Frontal cortex (tissue), 4 donors: Measurements from ENCODE around the gene KIFBP. TPM values are rescaled to one million over a fixed set of nuclear protein-coding genes. Genes with fewer than 3 reads are reported as not detected.
"Not testable (repeated sequence)": the region's sequence is repeated elsewhere in the genome, so short reads cannot be mapped to it uniquely, and the experiment has no call there.

ENCODE experiments used
- DNase-seq, 2 donors: peaks; one replicate each; pipeline ENCODE4 v3.0.0; 2012; ENCODE audit warnings: low spot score in 2 of 2
- FAIRE-seq: peaks from 2 replicates; lab custom pipeline; 2012; peaks lifted over from hg19 to GRCh38; lab: Jason Lieb, UNC
- total RNA-seq: library from RNA; depleted of rRNA; stranded (reverse); fragments of >200 nt; gene quantifications from one replicate; pipeline ENCODE4 v1.2.3, GENCODE V29; 2014
- donor health status: control.
- donor health status: control.
- donor health status: control.

Gene KIFBP, protein sequence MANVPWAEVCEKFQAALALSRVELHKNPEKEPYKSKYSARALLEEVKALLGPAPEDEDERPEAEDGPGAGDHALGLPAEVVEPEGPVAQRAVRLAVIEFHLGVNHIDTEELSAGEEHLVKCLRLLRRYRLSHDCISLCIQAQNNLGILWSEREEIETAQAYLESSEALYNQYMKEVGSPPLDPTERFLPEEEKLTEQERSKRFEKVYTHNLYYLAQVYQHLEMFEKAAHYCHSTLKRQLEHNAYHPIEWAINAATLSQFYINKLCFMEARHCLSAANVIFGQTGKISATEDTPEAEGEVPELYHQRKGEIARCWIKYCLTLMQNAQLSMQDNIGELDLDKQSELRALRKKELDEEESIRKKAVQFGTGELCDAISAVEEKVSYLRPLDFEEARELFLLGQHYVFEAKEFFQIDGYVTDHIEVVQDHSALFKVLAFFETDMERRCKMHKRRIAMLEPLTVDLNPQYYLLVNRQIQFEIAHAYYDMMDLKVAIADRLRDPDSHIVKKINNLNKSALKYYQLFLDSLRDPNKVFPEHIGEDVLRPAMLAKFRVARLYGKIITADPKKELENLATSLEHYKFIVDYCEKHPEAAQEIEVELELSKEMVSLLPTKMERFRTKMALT
- total RNA-seq, result 32.2 TPM

DNA sequence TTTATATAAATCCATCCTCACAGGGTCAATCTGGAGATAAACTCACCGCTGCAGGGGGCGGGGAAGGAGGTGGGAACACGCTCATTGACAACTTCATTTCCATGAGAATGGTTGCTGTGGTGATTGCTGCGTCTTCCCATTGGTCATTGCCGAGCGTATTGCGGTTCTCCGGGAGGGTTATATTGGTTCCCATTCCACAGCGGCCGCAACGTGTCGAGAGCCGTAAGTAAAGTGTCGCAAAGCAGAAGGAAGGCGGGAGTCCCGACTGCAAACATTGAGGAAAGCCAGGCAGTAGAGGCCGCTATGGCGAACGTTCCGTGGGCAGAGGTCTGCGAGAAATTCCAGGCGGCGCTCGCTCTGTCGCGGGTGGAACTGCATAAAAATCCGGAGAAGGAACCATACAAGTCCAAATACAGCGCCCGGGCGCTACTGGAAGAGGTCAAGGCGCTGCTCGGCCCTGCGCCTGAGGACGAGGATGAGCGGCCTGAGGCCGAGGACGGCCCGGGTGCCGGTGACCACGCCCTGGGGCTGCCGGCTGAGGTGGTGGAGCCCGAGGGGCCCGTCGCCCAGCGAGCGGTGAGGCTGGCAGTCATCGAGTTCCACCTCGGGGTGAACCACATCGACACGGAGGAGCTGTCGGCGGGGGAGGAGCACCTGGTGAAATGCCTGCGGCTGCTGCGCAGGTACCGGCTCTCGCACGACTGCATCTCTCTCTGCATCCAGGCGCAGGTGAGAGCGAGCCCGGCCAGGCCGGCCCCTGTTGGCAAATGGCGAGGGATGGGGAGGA lies at the start of gene KIFBP:
Gene KIFBP, plus strand, starts transcription at position 274 of the 787 bp plus-strand sequence. Its CDS starts 30 bp downstream, at position 304.
- peak; percentile 83 for FAIRE-seq
- peak; percentile 88 to 94 for DNase-seq

DNA sequence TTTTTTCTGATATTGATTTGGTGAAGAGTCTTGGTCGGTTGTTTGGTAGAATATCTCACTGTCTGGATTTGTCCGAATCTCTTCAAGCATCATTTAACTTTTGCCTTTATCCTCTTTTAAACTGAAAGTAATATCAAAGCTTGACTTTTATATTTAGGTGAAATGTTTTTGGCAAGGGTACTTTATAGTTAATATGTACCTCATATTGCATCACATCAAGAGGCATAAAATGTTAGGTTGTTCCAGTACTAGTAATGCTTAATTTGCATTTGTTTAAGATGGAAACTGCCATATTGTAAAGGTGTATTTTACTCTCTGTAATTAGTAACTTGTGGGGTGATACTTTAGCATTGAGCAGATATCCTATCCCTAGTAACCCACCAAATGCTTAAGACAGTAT lies 49.7 kb upstream of the KIFBP start:
- no peak for DNase-seq
- no peak for FAIRE-seq

DNA sequence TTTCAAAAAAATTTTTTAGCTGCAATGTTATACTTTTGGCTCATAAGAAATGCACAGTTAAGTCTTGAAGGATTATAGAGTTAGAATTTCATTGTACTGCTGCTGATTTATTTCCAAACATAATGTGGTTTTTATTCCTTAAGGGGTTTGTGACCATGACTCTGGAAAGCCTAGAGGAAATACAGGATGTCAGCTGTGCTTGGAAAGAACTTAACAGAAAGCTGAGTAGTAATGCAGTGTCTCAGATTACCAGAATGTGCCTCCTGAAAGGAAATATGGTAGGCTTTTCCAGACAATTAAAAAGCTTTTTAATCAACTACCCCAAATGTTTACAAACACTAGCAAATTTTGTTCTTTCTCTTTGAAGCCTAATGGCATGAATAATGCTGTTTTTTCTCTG lies 47.7 kb upstream of the KIFBP start:
- DNase-seq, FAIRE-seq: not testable (repeated sequence)

DNA sequence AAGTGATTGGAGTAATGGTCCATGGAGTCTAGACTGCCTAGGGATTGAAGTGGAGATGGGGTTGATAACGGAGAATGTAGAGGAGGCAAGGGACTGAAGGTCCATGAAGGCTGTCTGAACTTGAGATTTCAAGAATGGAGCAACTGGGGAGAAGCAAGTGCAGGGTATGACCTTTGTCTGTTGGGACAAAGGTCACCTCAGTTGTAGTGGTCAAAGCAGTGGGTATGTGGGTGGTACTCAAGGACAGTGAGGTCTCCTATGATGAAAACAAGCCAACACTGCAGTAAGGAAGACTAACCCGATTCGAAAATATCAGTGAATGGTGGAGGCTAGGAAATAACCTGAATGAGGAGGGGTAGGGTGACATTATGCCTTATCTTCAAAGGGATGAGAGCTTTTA lies 38.0 kb upstream of the KIFBP start:
- FAIRE-seq, result no peak
- no peak for DNase-seq

DNA sequence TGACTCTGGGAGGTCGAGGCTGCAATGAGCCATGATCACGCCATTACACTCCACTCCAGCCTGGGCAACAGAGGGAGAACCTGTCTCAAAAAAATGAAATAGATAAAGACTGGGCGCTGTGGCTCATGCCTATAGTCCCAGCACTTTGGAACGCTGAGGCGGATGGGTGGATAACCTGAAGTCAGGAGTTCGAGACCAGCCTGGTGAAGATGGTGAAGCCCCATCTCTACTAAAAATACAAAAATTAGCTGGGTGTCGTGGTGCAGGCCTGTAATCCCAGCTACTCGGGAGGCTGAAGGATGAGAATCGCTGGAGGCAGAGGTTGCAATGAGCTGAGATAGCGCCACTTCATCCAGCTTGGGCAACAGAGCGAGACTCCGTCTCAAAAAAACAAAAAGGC lies 33.7 kb upstream of the KIFBP start:
- FAIRE-seq (no peak), DNase-seq (no peak)

DNA sequence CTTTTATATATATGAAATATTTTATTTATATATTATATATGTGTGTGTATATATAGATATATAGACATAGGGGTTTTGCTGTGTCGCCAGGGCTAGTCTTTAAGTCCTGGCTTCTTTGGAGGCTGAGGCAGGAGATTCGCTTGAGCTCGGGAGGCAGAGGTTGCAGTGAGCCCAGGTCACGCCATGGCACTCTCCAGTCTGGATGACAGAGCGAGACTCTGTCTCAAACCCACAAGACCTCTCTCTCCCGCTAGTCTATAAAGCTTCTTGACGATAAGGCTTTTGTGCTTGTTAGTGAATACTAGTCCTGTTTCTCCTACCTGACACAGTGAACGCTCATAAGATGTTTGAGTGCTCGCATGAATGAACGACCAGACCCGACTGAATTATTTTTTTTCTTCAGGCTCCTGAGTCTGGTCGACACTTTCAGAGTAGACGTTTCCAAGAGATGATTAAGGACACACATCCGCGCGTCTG lies 33.2 kb upstream of the KIFBP start:
- DNase-seq, result no peak

DNA sequence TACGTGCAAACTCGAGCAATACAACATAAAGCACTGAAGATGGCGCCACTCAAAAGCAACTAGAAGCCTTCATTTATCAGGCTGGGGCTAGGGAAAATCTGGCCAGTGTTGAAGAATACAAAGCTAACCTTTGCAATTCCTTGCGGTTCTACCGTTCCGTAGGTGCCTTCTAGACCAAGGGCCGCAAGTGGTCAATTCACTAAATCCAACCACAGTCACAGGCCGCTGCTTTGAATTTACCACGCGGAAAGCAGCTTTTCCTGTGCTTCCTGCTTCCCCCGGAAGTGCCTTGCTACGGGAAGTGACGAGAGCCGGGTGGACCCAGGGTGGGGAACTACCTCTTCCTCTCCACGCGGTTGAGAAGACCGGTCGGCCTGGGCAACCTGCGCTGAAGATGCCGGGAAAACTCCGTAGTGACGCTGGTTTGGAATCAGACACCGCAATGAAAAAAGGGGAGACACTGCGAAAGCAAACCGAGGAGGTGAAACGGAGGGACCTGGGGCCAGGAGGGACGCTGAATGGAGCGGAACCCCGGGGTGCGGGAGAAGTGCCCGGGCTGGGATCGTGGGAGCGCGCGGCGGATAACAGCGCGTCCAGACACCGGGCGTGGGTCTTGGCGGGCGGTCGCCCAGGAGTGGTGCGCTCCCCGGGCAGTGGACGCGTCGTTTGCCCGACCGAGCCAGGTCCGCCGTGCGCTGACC lies 32.6 kb upstream of the KIFBP start, which contains the start of gene DDX21:
Gene DDX21, plus strand, starts transcription at position 339 of the 701 bp plus-strand sequence. Its CDS starts 56 bp downstream, at position 395.
- FAIRE-seq (no peak), DNase-seq (peak; percentile 90 to 93)

More for the DNA sequence above, 33.2 kb upstream of the KIFBP start:
- FAIRE-seq, result no peak

DNA sequence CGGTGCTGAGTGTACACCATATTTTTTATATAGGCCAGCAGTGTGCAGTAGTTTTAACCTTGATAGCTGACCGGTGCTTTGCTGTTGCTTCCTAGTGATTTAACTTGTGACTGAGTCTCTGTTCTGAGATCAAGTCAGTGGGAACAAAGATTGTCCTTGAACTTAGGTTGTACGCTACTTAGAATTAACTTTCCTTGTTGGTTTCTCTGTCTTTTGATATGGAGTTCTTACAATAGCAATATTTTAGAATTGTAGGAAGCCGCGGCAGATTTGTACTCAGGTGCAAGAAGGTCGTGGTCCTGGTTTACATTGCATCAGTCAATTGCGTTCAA lies 31.4 kb upstream of the KIFBP start:
- DNase-seq (no peak), FAIRE-seq (no peak)

DNA sequence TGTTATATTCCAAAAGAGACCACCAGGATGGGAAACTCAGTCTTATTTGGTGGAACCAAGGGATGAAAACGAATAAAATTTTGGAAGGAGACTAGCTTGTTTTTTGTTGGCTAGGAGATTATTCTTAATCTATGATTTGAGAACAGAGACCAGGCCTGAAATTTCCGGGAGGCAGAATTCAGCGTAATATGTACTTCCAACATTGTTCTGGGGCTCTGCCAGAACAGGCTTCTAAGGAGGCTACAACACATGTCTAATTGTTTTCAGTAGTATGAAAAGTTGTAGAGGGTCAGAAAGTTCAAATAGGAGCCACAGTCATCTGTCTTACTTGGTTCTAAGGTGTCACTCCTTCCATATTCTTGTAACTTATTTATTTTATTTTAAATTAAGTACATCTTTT lies 30.9 kb upstream of the KIFBP start:
- FAIRE-seq (no peak), DNase-seq (no peak)

DNA sequence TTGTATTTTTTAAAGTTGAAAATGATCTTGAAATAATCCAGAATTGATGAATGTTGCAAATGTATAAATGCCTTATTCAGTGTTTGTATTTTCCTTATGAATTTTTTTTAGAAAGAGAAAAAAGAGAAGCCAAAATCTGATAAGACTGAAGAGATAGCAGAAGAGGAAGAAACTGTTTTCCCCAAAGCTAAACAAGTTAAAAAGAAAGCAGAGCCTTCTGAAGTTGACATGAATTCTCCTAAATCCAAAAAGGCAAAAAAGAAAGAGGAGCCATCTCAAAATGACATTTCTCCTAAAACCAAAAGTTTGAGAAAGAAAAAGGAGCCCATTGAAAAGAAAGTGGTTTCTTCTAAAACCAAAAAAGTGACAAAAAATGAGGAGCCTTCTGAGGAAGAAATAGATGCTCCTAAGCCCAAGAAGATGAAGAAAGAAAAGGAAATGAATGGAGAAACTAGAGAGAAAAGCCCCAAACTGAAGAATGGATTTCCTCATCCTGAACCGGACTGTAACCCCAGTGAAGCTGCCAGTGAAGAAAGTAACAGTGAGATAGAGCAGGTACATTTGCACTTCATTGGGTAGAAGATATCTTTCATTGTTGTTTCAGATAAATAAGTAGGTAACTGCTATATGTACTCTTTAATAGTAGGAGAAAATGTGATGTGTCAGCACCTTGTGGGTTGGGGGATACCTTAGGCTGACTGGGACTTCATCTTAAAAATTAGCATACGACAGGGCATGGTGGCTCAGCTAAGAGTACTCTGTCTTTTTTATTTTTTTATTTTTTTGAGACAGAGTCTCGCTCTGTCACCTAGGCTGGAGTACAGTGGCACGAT lies 28.7 kb upstream of the KIFBP start:
- FAIRE-seq (no peak), DNase-seq (no peak)

DNA sequence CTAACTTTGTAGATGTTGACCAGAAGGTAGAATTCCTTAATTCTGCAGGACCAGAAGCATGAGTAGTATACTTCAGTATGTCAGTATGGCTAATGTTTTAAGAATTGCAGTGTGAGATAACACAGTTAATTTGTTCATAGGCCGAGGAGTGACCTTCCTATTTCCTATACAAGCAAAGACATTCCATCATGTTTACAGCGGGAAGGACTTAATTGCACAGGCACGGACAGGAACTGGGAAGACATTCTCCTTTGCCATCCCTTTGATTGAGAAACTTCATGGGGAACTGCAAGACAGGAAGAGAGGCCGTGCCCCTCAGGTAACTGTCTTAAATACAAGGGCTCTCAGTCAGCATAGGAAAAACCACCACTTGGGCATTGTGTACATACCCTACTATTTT lies 25.5 kb upstream of the KIFBP start:
- FAIRE-seq (no peak), DNase-seq (no peak)

DNA sequence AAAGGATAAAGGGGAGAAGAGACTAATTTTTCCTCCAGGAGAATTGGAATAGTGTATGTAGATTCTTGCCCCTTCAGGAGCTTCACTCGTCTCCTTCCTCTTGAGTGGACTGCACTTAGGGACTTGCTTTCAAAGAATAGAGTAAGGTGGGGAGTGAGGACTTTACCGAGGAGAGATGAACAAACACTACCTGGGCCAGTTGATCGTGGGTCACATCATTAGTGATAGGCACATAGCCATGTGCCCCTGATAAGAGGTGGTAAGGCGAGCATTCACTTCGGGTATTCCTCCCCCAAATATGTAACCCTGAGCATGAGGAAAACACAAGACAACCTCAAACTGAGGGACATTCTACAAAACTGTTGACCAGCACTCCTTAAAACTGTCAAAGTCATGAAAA lies 14.6 kb upstream of the KIFBP start:
- DNase-seq, result no peak
- FAIRE-seq, result no peak

DNA sequence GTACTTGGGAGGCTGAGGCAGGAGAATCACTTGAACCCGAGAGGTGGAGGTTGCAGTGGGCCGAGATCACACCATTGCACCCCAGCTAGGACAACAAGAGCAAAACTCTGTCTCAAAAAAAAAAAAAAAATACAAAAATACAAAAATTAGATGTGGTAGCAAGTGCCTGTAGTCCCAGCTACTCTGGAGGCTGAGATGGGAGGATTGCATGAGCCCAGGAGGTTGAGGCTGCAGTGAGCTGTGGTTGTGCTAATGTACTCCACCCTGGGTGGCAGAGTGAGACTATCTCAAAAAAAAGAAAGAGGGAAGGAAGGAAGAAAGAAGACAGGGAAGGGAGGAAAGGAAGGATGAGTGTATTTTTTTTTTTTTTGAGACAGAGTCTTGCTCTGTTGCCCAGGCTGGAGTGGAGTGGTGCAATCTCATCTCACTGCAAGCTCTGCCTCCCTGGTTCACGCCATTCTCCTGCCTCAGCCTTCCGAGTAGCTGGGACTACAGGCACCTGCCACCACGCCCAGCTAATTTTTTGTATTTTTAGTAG lies 12.6 kb upstream of the KIFBP start:
- not testable (repeated sequence) for DNase-seq, FAIRE-seq

DNA sequence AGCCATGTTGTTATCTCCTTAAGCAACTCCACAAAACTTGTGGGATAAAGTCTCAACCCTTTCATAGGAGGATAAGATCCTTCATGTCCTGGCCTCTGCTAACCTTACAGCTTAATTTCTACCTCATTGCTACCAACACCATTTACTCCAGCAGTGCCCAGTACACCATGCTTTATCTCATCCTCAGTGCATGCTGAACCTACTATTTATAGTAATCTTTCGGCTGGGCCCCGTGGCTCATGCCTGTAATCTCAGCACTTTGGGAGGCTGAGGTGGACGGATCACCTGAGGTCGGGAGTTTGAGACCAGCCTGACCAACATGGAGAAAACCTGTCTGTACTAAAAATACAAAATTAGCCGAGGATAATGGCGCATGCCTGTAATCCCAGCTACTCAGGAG lies 8.9 kb upstream of the KIFBP start:
- not testable (repeated sequence) for DNase-seq, FAIRE-seq

DNA sequence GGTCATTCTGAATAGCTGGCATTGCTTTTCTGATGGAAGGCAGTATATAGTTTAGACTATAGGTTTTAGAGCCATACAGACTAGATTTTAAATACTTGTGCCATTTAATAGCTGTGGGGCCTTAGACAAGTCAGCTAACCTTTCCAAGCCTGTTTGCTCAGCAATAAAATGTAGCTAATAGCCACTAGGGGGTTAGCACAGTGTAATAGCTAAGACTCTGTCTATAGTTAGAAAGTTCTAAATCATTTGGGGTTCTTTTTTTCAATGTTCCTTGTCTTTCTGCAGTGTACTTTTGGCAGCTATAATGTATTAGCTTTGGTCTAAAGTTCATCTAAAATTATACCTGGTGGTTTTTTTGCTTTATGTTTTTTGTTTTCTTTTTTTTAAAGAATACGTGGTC lies 7.5 kb upstream of the KIFBP start:
- FAIRE-seq, result no peak
- DNase-seq, result no peak

DNA sequence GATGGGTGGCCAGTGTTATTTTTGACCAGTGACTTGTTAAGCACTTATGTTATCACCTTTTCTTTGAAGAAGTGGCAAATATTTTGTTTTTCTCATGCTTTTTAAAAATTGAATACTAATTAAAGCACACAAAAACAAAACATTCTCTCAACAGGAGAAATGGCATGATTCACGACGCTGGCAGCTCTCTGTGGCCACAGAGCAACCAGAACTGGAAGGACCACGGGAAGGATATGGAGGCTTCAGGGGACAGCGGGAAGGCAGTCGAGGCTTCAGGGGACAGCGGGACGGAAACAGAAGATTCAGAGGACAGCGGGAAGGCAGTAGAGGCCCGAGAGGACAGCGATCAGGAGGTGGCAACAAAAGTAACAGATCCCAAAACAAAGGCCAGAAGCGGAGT lies 6.2 kb upstream of the KIFBP start:
- FAIRE-seq (no peak), DNase-seq (no peak)

DNA sequence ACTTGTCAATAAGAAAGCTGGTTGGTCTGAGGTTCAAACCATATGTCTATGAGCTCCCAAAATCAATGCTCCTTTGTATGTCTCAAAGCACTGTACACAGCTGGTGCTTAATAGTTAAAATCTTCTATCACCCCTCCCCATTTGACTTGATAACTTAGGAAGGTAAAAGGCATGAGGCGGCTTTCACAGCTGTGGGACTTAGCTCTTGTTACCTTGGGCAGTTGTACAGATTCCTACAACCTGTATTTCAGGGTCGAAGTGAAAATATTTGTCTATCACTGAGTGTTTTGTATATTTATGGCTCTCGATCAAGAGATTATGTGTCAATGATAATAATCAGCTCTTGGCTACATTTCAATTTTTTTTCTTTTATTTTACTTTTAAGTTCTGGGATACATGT lies 992 bp upstream of the KIFBP start:
- no peak for FAIRE-seq
- no peak for DNase-seq

DNA sequence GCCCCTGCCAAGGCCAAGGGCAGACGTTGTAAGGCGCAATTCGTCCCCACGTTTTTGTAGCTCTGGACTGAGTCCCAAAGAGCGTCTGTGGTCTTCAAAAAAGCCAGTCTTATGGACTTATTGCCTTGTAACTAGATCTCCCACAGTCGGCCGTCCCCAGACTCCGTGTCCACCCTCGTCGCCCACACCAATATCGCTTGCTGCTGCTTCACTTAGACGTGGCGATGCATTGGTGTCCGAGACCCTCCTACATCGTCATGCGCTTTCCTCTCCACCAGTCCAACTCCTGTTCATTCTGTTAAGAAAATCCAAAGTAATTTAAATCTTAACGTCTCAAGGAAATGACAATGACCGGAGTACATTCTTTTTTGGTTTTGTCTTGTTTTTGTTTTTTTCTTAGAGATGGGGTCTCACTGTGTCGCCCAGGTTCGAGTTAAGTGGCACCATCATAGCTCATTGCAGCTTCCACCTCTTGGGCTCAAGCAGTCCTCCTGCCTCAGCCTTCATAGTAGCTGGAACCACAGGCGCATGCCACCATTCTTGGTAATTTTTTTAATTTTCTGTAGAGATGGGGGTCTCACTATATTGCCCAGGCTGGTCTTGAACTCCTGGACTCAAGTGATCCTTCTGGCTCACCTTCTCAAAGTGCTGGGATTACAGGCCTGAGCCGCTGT lies 851 bp downstream of the KIFBP start:
- FAIRE-seq, result no peak
- DNase-seq, result no peak
